Cardiac fibroblast (primary cell): ENCODE measurements around the gene C1orf146.
"Not testable (repeated sequence)": the region's sequence is repeated elsewhere in the genome, so short reads cannot be mapped to it uniquely, and the experiment has no call there.

Experiments used
- DNase-seq, 2 donors: peaks; one replicate each; pipeline versions ENCODE4 v3.0.0 to v3.0.0-alpha.2; 2010; ENCODE audit warnings: low read depth in 2 of 2
- H3K4me3 ChIP-seq, 2 donors: replicated peaks in 1 of 2; 1 replicate in 1 of 2; 2 replicates in 1 of 2; pipeline ENCODE4 v1.5.1; 2011; ENCODE audit warnings: low read depth in 2 of 2, low read length in 2 of 2, mild to moderate bottlenecking in 2 of 2, moderate library complexity in 1 of 2
- TF ChIP-seq, protein P1 (sequence below): IDR thresholded peaks from one replicate; pipeline ENCODE4 v1.5.1; 2011; ENCODE audit warnings: low read depth, mild to moderate bottlenecking, low read length, inconsistent platforms

C1orf146 gene

DNA sequence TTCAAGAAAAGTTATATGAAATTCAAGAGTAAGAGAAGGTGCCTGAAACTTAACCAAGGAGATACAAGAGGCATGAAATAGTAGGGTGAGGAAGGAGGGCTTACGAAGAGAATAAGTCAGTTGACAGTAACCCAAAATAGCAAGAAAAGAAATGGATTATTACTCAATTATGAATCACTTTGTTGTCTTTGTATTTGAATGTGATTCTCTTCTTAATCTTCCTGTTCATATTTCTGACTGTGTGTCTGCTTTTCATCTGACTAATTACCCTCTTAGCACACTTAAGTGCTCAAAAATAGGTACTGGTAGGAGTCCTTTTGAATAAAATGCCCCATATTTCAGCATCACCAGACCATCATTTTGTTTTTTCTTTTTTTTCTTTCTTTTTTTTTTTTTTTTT, 41.6 kb downstream of the C1orf146 start:
- no peak overlapping the region for H3K4me3 ChIP-seq
- DNase-seq: peak in 1 of 2 donors; percentile 68
- TF ChIP-seq, protein P1, sequence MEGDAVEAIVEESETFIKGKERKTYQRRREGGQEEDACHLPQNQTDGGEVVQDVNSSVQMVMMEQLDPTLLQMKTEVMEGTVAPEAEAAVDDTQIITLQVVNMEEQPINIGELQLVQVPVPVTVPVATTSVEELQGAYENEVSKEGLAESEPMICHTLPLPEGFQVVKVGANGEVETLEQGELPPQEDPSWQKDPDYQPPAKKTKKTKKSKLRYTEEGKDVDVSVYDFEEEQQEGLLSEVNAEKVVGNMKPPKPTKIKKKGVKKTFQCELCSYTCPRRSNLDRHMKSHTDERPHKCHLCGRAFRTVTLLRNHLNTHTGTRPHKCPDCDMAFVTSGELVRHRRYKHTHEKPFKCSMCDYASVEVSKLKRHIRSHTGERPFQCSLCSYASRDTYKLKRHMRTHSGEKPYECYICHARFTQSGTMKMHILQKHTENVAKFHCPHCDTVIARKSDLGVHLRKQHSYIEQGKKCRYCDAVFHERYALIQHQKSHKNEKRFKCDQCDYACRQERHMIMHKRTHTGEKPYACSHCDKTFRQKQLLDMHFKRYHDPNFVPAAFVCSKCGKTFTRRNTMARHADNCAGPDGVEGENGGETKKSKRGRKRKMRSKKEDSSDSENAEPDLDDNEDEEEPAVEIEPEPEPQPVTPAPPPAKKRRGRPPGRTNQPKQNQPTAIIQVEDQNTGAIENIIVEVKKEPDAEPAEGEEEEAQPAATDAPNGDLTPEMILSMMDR: no peak

DNA sequence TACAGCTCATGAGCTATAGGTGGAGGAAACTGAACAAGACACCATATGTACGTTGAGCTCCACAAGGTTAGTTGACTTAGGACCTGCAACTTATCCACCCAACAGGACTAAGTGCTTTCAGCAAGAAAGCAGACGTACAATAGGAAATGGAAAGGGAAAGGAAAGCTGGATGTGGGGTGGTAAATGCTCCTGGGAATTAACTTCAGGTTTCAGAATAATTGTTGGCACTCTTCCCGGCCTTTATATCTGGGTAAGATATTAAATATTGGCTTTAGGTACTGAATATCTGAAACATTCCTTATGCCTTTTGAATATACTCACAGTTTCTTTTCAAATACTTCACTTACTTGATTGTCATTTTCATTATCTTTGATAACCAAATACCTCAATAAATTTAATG, 44.8 kb downstream of the C1orf146 start:
- peak; percentile 18 to 69 for DNase-seq
- H3K4me3 ChIP-seq: no peak overlapping the region
- TF ChIP-seq, protein P1: no peak

DNA sequence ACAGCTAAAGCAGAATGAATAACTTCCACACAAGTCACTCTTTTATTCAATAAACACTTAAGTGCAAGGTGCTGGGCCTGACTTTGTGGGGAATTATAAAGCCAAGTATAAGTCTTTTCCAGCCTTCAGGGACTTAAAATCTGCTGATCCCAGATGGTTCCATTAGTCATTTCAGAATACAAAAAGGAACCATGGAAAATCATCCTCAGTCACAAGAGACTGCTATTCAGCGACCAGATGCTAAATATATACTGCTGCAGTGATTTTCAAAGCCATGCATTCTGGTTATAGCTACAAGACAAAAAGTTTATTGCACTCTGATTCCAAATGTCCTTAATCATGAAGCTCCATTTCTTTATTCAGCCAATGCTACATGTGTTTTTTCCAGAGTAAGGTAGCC, 55.3 kb downstream of the C1orf146 start:
- TF ChIP-seq, protein P1: no peak
- H3K4me3 ChIP-seq: no peak overlapping the region
- DNase-seq: no peak

DNA sequence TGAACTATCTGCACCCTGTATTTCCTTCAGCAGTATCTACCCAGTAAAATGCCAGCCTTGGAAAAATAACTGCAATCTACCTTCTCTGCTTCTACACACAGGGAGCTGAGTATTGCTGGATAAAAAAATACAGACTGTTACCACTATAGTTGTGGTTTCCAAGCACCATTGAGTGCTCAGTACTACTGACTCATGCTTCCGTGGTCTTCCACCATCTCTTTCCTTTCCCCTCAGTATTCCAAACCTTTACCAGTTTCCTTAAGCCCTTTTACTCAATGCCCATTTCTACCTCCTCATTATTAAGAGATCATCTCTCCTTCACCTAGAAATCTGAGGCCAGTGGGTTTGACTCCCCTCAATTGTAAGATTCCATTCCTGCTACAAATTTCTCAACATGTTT, 57.2 kb downstream of the C1orf146 start:
- TF ChIP-seq, protein P1: no peak
- peak in 1 of 2 donors; percentile 37 for DNase-seq
- no peak overlapping the region for H3K4me3 ChIP-seq

DNA sequence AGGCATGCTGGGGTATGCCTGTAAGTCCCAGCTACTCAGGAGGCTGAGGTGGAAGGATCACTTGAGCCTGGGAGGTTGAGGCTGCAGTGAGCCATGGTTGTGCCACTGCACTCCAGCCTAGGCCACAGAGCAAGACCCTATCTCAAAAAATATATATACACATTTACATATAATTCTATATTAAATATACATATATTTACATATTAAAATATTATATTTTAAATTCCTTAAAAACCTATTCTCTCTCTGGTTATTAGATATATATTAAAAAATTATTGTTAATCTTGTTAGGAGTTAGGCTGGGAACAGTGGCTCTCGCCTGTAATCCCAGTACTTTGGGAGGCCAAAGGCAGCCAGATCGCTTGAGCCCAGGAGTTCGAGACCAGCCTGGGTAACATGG, 58.4 kb downstream of the C1orf146 start:
- no peak overlapping the region for H3K4me3 ChIP-seq
- no peak for DNase-seq
- TF ChIP-seq, protein P1: no peak

DNA sequence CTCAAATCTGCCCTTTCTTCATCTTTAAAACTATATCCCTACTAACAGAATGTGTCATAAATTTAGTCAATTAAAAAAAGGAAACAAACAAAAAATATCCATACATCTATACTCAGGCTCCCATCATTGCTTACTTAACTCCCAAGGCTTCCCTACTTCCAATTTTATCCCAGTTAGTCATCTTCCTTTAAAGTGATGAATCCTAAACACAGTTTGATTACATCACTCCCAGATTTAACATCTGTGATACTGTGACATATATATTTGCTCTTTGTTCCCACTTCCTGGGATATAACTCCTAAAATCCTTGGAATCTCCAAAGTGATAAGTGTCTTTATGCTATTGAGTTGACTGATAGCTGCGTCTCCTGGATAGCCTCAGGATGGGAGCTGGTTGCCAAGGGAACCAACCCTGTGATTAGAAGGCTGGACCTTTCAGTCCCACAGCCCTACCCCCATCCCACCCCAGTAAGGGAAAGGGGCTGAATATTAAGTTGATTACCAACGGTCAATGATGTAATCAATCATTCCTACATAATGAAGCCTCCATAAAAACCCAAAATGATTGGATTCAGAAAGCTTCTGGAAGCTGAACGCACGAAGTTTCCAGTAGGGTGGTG, 59.5 kb downstream of the C1orf146 start:
- DNase-seq: peak; percentile 16 to 55
- TF ChIP-seq, protein P1: no peak
- no peak overlapping the region for H3K4me3 ChIP-seq

DNA sequence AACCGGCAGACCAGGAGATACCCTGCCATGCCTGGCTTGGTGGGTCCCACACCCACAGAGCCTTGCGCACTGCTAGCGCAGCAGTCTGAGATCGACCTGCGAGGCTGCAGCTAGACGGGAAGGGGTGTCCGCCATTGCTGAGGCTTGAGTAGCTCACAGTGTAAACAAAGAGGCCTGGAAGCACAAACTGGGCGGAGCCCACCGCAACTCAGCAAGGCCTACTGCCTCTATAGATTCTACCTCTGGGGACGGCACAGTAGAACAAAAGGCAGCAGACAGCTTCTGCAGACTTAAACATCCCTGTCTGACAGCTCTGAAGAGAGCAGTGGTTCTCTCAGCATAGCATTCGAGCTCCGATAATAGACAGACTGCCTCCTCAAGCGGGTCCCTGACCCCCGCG, 62.1 kb downstream of the C1orf146 start:
- not testable (repeated sequence) for DNase-seq, H3K4me3 ChIP-seq

DNA sequence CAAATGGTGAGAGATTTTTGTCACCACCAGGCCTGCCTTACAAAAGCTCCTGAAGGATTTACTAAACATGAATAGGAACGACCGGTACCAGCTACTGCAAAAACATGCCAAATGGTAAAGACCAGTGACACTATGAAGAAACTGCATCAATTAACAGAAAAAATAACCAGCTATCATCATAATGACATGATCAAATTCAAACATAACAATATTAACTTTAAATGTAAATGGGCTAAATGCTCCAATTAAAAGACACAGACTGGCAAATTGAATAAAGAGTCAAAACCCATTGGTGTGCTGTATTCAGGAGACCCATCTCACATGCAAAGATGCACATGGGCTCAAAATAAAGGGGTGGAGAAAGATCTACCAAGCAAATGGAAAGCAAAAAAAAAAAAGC, 63.7 kb downstream of the C1orf146 start:
- DNase-seq, H3K4me3 ChIP-seq: not testable (repeated sequence)
